ENCODE results near the gene ERP29. TPM values are rescaled to one million over a fixed set of nuclear protein-coding genes. Genes with fewer than 3 reads are reported as not detected.
"Not testable (repeated sequence)": the region's sequence is repeated elsewhere in the genome, so short reads cannot be mapped to it uniquely, and the experiment has no call there.

Gene ERP29
- total RNA-seq, 1 donor from 2014 or later, result 159 TPM

- Histone ChIP-seq H3K36me3 (ENCODE audit: control insufficient read depth, insufficient read depth, low read length) (peaks cover 17% of the 10 kb centered on the region), H3K27me3 (ENCODE audit: control insufficient read depth, insufficient read depth, low read length) (no peaks in the 10 kb centered on the region), H3K4me3 (ENCODE audit: low read depth, low read length) (no peak overlapping the region)
- no peak for DNase-seq (ENCODE audit: low read depth)
- no peak for TF ChIP-seq CTCF (IDR thresholded peaks at IDR 0.05; ENCODE audit: insufficient read depth, low read length, severe bottlenecking)
- FAIRE-seq, result no peak
Observed at GRCh38 chr12:112035219-112035785, 22.1 kb downstream of the ERP29 start.

GRCh38 chr12:112036614-112037013 lies 23.4 kb downstream of the ERP29 start:
- DNase-seq (ENCODE audit: low read depth); H3K27me3 ChIP-seq (ENCODE audit: control insufficient read depth, insufficient read depth, low read length); FAIRE-seq; H3K4me3 ChIP-seq (ENCODE audit: low read depth, low read length): not testable (repeated sequence)
- H3K36me3 ChIP-seq (ENCODE audit: control insufficient read depth, insufficient read depth, low read length), result peaks cover 15% of the 10 kb centered on the region

- H3K4me3 ChIP-seq (ENCODE audit: low read depth, low read length), result no peak overlapping the region
- DNase-seq (ENCODE audit: low read depth) (no peak), FAIRE-seq (no peak)
- no peak for TF ChIP-seq CTCF (IDR thresholded peaks at IDR 0.05; ENCODE audit: insufficient read depth, low read length, severe bottlenecking)
- no peaks in the 10 kb centered on the region for H3K27me3 ChIP-seq (ENCODE audit: control insufficient read depth, insufficient read depth, low read length)
- H3K36me3 ChIP-seq (ENCODE audit: control insufficient read depth, insufficient read depth, low read length), result peaks cover 14% of the 10 kb centered on the region
Observed at GRCh38 chr12:112046003-112046402, 32.8 kb downstream of the ERP29 start.

GRCh38 chr12:112049351-112049750 lies 36.1 kb downstream of the ERP29 start:
- no peak for TF ChIP-seq CTCF (IDR thresholded peaks at IDR 0.05; ENCODE audit: insufficient read depth, low read length, severe bottlenecking)
- Histone ChIP-seq H3K36me3 (ENCODE audit: control insufficient read depth, insufficient read depth, low read length) (peaks cover 18% of the 10 kb centered on the region), H3K27me3 (ENCODE audit: control insufficient read depth, insufficient read depth, low read length) (no peaks in the 10 kb centered on the region), H3K4me3 (ENCODE audit: low read depth, low read length) (no peak overlapping the region)
- DNase-seq (ENCODE audit: low read depth) (no peak), FAIRE-seq (no peak)

GRCh38 chr12:112061137-112061536 lies 47.9 kb downstream of the ERP29 start:
- no peak for TF ChIP-seq CTCF (IDR thresholded peaks at IDR 0.05; ENCODE audit: insufficient read depth, low read length, severe bottlenecking)
- no peak for FAIRE-seq
- peaks cover 14% of the 10 kb centered on the region for H3K36me3 ChIP-seq (ENCODE audit: control insufficient read depth, insufficient read depth, low read length)

GRCh38 chr12:112063273-112063672 lies 50.0 kb downstream of the ERP29 start:
- TF ChIP-seq CTCF (IDR thresholded peaks at IDR 0.05; ENCODE audit: insufficient read depth, low read length, severe bottlenecking), result no peak
- no peaks in the 10 kb centered on the region for H3K27me3 ChIP-seq (ENCODE audit: control insufficient read depth, insufficient read depth, low read length)
- H3K36me3 ChIP-seq (ENCODE audit: control insufficient read depth, insufficient read depth, low read length), result peaks cover 14% of the 10 kb centered on the region
- no peak overlapping the region for H3K4me3 ChIP-seq (ENCODE audit: low read depth, low read length)
- DNase-seq (ENCODE audit: low read depth), result no peak
- no peak for FAIRE-seq

More at GRCh38 chr12:112061137-112061536, 47.9 kb downstream of the ERP29 start:
- Histone ChIP-seq H3K4me3 (ENCODE audit: low read depth, low read length) (no peak overlapping the region), H3K27me3 (ENCODE audit: control insufficient read depth, insufficient read depth, low read length) (no peaks in the 10 kb centered on the region)
- no peak for DNase-seq (ENCODE audit: low read depth)
